Right ventricle myocardium superior (tissue), 1 donor: Measurements from ENCODE around the gene ANXA6. TPM values are rescaled to one million over a fixed set of nuclear protein-coding genes. Genes with fewer than 3 reads are reported as not detected.

Experiments
- ATAC-seq: fragments of 200-7000 bp; cut with Tn5 transposase; one replicate; pipeline ENCODE4 v1.9.1; 2020; ENCODE audit warnings: mild to moderate bottlenecking; ENCODE audit not compliant: poor library complexity
- DNase-seq: peaks from one replicate; pipeline ENCODE4 v3.0.0-alpha.2; 2020
- intact Hi-C: fragments of 100-400 bp; cut with DNase I; formaldehyde crosslinking; loops from one replicate; pipeline ENCODE4 v1.11.2; 2022
- total RNA-seq: library from RNA; stranded (reverse); fragmentation: NEBNext Ultra II Directional; extraction: Animal tissue kit (Norgen Biotek cat#: 25700); gene quantifications from one replicate; pipeline ENCODE4 v1.2.1, GENCODE V29; 2021
- donor health status: DM: no; HTN: yes; CAD: no; lungs with severe emphysema.

Gene ANXA6
- total RNA-seq, 1 donor from 2014 or later, result 202 TPM

DNA sequence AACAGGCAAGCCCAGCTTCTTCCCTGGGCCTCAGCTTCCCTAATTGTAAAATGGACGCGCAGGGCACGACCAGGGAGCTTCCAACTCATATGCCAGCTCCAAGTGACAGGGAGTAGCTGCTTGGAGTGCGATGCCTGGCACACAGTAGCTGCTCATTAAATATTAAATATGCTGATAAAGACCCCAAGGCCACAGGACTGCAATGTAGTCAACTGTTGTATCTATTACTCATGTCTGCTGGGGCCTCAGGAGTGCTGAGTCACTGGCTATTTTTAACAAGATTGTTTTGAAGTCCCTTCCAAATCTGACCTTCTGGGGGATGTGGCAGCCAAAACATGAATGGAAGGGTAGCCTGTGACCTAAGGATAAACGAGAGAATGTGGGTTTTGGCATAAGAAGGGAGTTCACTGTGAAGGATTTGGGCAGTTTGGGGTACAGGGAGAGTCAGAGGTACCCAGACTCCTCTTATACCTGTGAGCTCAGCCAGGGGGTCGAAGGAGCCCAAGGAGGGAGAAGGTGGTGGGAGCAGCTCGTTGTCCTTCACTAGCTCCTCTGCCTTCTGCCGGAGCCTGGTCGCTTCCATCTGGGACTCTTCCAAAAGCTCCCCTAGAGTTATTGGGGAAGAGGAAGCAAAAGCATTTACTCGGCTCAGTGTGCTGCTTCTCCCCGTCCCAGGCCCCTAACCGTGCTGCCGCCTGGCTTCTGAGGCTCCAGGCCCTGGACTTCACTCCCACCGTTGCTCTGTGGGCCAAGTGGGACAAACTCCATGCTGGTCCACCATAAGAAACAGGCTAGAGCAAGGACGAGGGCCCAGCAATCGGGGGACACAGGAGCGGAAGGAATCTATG lies 94.2 kb downstream of the ANXA6 start:
- peak; percentile 73 for ATAC-seq
- intact Hi-C loops, result no loop called here
- DNase-seq, result no peak

DNA sequence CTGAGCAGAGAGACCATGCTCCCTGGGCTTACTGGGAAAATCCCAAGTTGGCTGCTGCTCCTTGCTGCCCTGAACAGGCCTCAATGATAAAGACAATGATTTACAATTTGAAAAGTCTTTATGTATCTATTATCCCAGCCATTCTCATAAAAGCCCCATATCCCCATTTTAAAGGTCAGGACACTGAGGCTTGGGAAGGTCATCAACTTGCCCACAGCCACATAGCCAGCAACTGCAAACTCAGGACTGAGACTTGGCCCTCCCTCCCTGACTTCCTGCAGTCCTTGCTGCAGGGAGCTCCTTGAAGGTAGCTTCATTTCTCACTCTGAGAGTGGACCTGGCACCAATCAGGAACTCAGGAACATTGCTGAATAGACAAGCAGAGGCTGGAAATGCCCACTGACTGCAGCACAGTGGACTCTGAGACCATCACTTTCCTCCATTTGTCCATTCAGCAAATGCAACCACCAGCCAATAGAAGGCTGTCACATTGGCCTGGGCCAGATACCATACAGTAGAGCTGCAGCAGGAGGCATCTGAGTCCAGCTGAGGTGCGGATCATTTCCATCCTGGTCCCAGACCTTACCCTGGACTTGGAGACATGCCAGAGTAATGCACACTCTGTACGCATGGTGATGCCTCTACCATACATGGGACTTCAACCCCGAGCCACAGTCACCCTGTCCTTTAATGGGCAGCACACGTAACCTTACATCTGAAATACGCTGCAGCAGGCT lies 95.0 kb downstream of the ANXA6 start:
- intact Hi-C loops, result no loop called here

DNA sequence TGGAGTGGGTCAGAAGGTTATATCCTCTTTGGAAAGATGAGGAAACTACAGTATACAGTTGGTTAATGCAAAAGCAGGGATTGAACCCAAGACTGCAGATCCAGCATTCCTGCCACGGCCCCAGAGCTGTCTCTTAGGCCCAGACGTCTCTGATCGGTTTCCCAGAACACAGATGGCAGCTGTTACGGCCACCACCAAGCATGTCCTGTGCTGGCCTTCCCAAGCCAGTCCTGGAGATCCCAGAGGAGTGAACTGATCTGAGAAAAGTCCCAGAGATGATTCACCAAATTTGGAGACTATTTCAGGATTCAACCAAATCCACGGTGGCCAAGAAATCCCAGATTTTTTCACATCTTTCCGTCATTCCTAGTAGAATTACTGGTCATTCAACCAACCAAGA lies 96.8 kb downstream of the ANXA6 start:
- DNase-seq, result no peak
- intact Hi-C loops, result no loop called here

More for the DNA sequence above, 95.0 kb downstream of the ANXA6 start:
- ATAC-seq, result peak; percentile 3
- no peak for DNase-seq

DNA sequence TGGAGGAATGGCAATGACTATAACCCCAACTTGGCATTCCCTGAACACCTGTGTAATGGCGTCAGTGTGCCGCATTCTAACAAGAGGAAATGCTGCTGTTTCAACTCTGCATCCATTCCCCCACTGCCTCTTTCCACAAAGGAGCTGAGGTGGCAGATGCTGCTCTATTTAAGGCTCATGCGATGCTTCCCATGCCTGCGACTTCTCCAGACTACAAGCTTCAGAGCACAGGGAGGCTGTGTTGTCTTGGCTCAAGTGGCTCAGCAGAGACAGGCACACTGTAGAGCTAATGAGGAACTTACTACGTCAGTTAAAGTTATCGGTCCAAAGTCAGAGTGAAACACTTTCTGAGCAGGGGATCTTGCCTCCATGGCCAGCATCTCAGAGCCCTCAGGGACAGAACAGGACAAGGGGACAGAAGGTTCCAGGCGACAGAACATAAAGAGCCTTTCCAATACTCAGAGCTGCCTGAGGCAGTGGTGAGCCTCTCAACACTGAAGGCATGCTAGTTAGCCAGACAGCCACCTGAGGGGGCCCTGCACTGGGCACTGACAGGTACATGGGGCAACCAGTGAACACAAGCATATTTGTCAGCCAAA lies 98.6 kb downstream of the ANXA6 start:
- no peak for DNase-seq
- ATAC-seq, result peak; percentile 17
- intact Hi-C loops, result no loop called here

More for the DNA sequence above, 96.8 kb downstream of the ANXA6 start:
- ATAC-seq, result no peak

- DNase-seq (no peak), ATAC-seq (no peak)
- intact Hi-C loops, result no loop called here
Observed at GRCh38 chr5:151058301-151058700, 99.3 kb downstream of the ANXA6 start.

- DNase-seq, result no peak
- intact Hi-C loops, result no loop called here
- no peak for ATAC-seq
Observed at GRCh38 chr5:151056379-151057325, 100.9 kb downstream of the ANXA6 start.

GRCh38 chr5:151055336-151055735 lies 102.2 kb downstream of the ANXA6 start:
- ATAC-seq, result no peak
- intact Hi-C loops, result no loop called here
- DNase-seq, result no peak

GRCh38 chr5:151054709-151055108 lies 102.9 kb downstream of the ANXA6 start:
- no peak for DNase-seq
- intact Hi-C loops, result no loop called here
- ATAC-seq, result no peak

- intact Hi-C loops, result no loop called here
- ATAC-seq (no peak), DNase-seq (no peak)
Observed at GRCh38 chr5:151053796-151054462, 103.7 kb downstream of the ANXA6 start.

DNA sequence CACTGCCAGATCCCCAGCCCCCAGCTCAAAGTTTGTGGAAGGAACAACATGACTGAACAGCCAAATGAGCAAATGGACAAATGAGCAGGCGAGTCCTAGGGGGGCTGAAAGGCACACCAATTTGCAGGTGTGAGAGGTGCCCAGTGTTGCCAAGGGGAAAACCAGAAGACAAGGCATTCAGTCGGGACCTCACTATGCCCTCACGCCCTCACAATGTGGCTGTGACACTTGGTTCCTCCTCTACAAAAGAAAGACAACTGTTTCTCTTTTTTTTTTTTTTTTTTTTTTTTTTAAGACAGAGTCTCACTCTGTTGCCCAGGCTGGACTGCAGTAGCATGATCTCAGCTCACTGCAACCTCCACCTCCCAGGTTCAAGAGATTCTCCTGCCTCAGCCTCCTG lies 104.7 kb downstream of the ANXA6 start:
- DNase-seq, result no peak
- ATAC-seq, result no peak
- intact Hi-C loops, result no loop called here

- intact Hi-C loops, result loop anchor here (1.0 kb wide), 1 partner anchor 63 kb away; no protein-coding TSS in a partner anchor
- DNase-seq (no peak), ATAC-seq (peak; percentile 10)
Observed at GRCh38 chr5:151051931-151052608, 105.5 kb downstream of the ANXA6 start.

- ATAC-seq (peak; percentile 85), DNase-seq (peak; percentile 89)
- intact Hi-C loops, result loop anchor here (1.0 kb wide), 1 partner anchor 64 kb away; no protein-coding TSS in a partner anchor
Observed at GRCh38 chr5:151051066-151051930, 106.3 kb downstream of the ANXA6 start.

Other genes starting within 250 kb of the ANXA6 start
- gene GPX3, start 137.2 kb downstream of the ANXA6 start, total RNA-seq, result 592 TPM
- 126 TPM for gene TNIP1, start 76.7 kb downstream of the ANXA6 start, total RNA-seq
- 178 TPM for gene CCDC69, start 66.3 kb upstream of the ANXA6 start, total RNA-seq
- 26.2 TPM for gene GM2A, start 95.4 kb upstream of the ANXA6 start, total RNA-seq
- gene SLC36A3, start 146.0 kb upstream of the ANXA6 start, total RNA-seq, result not detected
- 1.2 TPM for gene SLC36A2, start 189.8 kb upstream of the ANXA6 start, total RNA-seq